ENCODE measurements around the gene NXN. TPM values are rescaled to one million over a fixed set of nuclear protein-coding genes. Genes with fewer than 3 reads are reported as not detected.
"Not testable (repeated sequence)": the region's sequence is repeated elsewhere in the genome, so short reads cannot be mapped to it uniquely, and the experiment has no call there.

The NXN gene

DNA sequence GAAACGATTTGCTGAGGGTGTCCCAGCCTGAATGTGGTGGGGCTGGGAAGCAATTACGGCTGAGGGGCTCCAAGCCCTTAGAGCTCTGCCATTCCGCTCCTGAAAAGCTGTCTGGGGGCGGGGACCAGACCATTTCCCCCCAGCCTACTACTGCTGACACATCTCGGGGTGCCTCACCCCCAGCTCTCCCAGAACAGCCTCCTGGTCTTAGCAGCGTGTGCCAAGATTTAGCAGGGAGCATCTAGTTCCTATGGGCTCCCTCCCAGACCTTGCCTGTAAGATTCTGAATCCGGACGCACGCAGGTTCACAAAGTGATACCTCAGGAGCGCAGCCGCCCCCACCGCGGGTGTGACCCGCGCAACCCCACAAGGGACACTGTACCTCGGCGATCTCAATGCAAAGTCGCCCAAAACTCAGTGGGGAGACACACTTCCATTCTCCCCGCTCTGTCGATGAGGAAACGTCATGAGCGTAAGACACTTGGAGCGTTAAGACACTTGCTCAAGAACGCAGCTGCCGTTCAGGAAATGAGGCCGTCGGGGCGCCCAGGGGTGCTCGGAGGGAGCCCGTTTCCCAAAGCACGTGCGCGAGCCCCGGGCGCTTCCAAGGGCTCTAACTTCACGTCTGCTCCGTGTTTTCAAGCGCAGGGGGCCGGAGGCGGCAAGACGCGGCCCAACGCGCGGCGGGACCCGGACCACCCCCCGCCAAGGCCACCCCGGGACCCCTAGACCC is 228.1 kb downstream of the NXN start:
- TF ChIP-seq, protein P1, sequence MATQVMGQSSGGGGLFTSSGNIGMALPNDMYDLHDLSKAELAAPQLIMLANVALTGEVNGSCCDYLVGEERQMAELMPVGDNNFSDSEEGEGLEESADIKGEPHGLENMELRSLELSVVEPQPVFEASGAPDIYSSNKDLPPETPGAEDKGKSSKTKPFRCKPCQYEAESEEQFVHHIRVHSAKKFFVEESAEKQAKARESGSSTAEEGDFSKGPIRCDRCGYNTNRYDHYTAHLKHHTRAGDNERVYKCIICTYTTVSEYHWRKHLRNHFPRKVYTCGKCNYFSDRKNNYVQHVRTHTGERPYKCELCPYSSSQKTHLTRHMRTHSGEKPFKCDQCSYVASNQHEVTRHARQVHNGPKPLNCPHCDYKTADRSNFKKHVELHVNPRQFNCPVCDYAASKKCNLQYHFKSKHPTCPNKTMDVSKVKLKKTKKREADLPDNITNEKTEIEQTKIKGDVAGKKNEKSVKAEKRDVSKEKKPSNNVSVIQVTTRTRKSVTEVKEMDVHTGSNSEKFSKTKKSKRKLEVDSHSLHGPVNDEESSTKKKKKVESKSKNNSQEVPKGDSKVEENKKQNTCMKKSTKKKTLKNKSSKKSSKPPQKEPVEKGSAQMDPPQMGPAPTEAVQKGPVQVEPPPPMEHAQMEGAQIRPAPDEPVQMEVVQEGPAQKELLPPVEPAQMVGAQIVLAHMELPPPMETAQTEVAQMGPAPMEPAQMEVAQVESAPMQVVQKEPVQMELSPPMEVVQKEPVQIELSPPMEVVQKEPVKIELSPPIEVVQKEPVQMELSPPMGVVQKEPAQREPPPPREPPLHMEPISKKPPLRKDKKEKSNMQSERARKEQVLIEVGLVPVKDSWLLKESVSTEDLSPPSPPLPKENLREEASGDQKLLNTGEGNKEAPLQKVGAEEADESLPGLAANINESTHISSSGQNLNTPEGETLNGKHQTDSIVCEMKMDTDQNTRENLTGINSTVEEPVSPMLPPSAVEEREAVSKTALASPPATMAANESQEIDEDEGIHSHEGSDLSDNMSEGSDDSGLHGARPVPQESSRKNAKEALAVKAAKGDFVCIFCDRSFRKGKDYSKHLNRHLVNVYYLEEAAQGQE (IDR thresholded peaks at IDR 0.05; ENCODE audit: insufficient replicate concordance, low read depth): no peak
- TF ChIP-seq, protein P2, sequence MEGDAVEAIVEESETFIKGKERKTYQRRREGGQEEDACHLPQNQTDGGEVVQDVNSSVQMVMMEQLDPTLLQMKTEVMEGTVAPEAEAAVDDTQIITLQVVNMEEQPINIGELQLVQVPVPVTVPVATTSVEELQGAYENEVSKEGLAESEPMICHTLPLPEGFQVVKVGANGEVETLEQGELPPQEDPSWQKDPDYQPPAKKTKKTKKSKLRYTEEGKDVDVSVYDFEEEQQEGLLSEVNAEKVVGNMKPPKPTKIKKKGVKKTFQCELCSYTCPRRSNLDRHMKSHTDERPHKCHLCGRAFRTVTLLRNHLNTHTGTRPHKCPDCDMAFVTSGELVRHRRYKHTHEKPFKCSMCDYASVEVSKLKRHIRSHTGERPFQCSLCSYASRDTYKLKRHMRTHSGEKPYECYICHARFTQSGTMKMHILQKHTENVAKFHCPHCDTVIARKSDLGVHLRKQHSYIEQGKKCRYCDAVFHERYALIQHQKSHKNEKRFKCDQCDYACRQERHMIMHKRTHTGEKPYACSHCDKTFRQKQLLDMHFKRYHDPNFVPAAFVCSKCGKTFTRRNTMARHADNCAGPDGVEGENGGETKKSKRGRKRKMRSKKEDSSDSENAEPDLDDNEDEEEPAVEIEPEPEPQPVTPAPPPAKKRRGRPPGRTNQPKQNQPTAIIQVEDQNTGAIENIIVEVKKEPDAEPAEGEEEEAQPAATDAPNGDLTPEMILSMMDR (IDR thresholded peaks at IDR 0.05; ENCODE audit: insufficient read depth, low read length): no peak
- TF ChIP-seq SPI1 (IDR thresholded peaks at IDR 0.05; ENCODE audit: borderline replicate concordance, low read depth) (no peak), POLR2AphosphoS5 (IDR thresholded peaks at IDR 0.05; ENCODE audit: low read depth) (peak; percentile 2; the same call in 1 of the 2 replicates)
- Histone ChIP-seq H3K4me3 (replicated peaks; ENCODE audit: insufficient read depth, low read length) (peak overlapping the region; percentile 57), H3K27ac (replicated peaks) (peak overlapping the region; percentile 84), H3K27me3 (ENCODE audit: insufficient read depth, poor library complexity, severe bottlenecking) (no peaks in the 10 kb centered on the region)
- DNase-seq (ENCODE audit: low read depth in 1 of 2, low spot score in 1 of 2): peak in 1 of 2 experiments; percentile 63

DNA sequence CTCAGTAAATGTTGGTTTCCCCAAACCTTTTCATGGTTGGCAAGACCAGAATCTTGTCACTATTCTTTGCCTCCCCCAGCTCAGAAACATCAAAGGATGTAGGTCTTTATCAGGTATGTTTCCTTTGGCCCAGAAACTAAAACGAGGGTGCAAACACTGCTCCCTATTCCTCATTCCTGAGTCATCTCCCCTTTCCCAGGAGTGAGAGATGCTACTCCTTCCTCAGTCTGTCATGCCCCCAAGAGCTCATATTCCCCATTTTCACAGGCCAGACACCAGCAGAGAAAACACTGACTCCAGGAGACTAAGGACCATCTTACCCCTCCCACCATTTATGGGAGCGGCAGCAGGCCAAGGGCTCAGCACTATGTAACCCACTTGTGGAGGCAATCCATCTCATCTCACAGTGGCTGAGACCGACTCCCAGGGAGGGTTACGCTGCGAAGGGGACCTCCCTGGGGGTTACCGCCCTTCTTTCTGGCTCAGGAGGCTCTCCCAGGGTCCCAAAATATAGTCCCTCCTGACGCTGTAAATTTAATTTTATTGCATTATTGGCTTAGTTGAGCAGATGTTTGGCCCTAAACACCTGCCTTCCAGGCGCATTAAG is 229.0 kb downstream of the NXN start:
- Histone ChIP-seq H3K27ac (replicated peaks) (no peak overlapping the region; the same call in 1 of the 2 replicates), H3K4me3 (replicated peaks; ENCODE audit: insufficient read depth, low read length) (peak overlapping the region; percentile 57), H3K27me3 (ENCODE audit: insufficient read depth, poor library complexity, severe bottlenecking) (no peaks in the 10 kb centered on the region)
- TF ChIP-seq, protein P2 (IDR thresholded peaks at IDR 0.05; ENCODE audit: insufficient read depth, low read length): no peak
- TF ChIP-seq, protein P1 (IDR thresholded peaks at IDR 0.05; ENCODE audit: insufficient replicate concordance, low read depth): no peak
- TF ChIP-seq GABPA (IDR thresholded peaks at IDR 0.05; ENCODE audit: low read depth) (no peak), SPI1 (IDR thresholded peaks at IDR 0.05; ENCODE audit: borderline replicate concordance, low read depth) (no peak), POLR2AphosphoS5 (IDR thresholded peaks at IDR 0.05; ENCODE audit: low read depth) (no peak)
- DNase-seq (ENCODE audit: low read depth in 1 of 2, low spot score in 1 of 2): no peak

DNA sequence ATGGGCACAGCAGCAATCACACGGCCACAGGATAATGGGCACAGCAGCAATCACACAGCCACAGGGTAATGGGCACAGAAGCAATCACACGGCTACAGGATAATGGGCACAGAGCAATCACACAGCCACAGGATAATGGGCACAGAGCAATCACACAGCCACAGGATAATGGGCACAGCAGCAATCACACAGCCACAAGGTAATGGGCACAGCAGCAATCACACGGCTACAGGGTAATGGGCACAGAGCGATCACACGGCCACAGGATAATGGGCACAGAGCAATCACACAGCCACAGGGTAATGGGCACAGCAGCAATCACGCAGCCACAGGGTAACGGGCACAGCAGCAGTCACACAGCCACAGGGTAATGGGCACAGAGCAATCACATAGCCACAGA is 230.2 kb downstream of the NXN start:
- not testable (repeated sequence) for H3K4me3 ChIP-seq (replicated peaks; ENCODE audit: insufficient read depth, low read length); DNase-seq (ENCODE audit: low read depth in 1 of 2, low spot score in 1 of 2); H3K27ac ChIP-seq (replicated peaks); H3K27me3 ChIP-seq (ENCODE audit: insufficient read depth, poor library complexity, severe bottlenecking)

Small RNA genes within 50 kb of the gene (microRNA-seq; reads per million reads assigned to microRNA genes)
- not detected for gene MIR3183

All from HL-60 (cell line).